SH-SY5Y (cell line): ENCODE results near the gene SLCO4A1.

Experiments used
- GATA2 ChIP-seq: IDR thresholded peaks from 2 replicates; pipeline ENCODE4 v1.6.1; 2011; ENCODE audit warnings: mild to moderate bottlenecking, low read depth, low read length
- GATA3 ChIP-seq: IDR thresholded peaks from 2 replicates; pipeline ENCODE4 v1.6.1; 2011; ENCODE audit warnings: low read depth, mild to moderate bottlenecking, low read length, moderate library complexity

DNA sequence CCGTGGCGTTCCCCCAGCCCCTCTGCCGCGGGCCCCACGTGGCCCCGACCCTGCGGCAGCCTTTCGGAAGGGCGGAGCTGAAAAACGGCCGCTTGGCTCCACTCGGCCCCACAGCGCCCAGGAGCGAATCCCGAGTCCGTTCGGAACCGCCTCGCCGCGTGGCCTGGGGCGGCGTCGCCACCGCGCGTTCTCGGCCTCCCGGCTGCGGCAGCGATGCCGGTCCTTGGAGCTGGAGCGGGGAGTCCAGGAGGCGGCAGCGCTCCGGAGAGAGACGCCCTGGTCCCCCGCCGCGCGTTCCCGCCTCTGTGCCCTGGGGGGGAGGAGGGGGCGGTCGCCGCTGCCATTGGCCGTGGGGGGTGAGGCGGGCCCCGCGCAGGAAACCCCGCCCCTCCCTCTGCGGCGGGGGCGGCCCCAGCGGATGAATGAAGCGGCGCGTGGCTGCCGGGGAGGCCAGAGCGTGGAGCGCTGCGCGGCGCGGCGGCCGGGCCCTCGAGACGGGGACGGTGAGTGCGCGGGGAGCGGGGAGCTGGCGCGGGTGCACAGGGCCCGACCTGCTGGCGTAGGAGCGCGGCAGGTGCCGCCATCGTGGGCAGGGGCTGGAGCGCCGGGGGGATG lies at the start of gene SLCO4A1:
- no peak for TF ChIP-seq GATA2
- TF ChIP-seq GATA3: no peak
